NCI-H2081 treated with DMSO at 0.1 percent for 48 hours (cell line): ENCODE data around the gene TCF7.

Source experiments
- DNase-seq: peaks from one replicate; lab custom pipeline; 2025; lab: John Stamatoyannopoulos, UW

The TCF7 gene

DNA sequence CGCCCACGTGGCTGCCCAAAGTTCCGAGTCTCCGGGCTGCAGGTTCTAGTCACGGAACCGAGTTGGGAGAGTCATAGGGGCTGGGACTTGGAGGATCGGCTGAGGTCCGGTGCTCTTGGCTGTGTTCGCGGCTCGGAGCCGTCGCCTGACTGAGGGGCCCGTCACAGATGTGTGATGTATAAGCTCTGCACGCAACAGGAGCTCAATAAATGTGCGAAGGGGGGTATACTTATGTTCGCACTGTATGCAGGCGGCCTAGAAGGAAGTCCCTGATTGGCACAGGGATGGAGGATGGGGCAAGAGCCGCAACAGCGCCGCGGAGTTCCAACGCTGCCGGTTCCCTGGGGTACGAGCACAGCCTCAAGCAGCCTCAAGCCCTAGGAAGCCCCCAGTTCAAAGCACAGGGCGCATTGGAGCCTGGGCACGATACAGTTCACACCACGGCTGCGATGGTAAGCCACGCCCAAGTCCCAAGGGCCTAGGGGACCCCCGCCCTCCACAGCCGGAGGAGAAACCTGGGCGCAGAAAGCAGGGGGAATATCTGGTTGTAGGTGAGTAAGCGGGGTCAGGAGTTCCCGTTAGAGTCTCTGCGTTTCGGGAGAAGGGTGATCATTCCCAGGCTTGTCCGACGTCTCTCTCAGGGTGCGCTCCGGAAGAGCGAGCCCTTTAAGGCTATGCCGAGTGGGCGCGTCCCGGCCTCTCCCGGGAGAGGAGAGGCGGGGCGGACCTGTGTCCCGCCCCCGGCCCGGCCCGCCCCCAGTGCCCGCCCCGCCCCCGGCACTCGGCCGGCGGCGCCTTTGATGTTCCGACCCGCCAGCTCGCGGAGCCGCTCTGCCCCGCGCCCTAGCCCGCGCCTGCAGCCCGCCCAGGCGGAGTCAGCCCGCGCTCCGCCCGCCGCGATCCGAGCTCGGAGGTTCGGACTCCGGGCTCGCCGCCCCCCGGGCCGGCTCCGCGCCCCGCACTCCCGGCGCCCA, at the start of gene TCF7:
TSS of gene TCF7 (plus strand) at position 780 of the 974 bp plus-strand sequence. CDS start 226 bp downstream, outside the sequence.
- DNase-seq: no peak

DNA sequence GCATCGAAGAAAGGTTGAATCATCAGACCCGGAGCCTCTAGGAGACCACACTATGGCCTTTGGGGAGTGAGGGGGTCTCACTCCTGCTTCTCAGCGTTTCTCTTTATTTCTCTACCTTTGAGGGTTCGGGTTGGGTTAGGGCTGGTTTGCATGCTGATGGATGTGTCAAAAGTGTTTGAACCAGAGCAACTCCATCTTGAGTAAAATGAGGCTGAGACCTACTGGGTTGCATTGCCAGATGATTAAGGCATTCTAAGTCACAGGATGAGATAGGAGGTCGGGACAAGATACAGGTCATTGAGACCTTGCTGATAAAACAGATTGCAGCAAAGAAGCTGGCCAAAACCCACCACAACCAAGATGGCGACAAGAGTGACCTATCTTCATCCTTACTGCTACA, 44.9 kb upstream of the TCF7 start:
- no peak for DNase-seq

DNA sequence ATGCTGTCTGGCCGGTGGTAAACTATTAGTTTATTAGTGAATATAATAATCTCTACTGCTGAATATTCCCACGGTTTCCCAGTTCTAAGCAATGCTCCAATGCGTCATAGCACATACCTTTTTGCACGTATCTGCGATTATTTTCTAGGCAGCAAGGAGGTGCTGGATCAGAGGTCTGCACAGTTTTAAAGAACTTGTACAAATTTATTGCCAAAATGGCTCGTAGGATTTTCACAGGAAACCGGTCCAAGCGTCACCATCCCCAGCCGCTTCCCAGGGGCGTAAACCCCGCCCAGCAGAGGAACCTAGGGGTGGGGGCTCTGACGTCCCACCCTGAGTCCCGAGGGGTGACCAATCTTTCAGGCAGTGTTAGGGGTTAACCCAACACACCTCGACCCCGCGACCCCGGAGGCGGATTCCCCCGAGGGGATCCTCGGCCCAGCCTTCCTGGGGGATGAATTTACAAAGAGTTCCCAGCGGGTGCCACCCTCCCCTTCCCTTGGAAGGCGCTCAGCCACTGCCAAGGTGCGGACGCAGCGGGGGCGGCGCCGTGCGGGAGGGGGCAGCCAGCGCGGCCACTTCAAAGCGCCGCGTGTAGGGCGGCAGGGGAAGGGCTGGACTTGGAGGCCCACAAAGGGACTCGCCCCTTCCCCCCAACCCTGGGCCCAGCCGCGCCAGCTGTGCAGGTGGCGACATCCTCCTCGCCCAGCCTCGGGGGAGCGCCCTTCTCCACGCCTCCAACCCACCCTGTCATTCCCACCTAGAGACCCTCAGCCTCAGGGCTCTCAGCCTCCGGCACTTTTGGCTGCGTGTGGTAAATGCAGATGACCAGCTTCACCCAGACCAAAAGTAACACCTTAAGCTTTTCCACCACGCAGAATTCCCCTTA, 43.5 kb upstream of the TCF7 start:
- no peak for DNase-seq

DNA sequence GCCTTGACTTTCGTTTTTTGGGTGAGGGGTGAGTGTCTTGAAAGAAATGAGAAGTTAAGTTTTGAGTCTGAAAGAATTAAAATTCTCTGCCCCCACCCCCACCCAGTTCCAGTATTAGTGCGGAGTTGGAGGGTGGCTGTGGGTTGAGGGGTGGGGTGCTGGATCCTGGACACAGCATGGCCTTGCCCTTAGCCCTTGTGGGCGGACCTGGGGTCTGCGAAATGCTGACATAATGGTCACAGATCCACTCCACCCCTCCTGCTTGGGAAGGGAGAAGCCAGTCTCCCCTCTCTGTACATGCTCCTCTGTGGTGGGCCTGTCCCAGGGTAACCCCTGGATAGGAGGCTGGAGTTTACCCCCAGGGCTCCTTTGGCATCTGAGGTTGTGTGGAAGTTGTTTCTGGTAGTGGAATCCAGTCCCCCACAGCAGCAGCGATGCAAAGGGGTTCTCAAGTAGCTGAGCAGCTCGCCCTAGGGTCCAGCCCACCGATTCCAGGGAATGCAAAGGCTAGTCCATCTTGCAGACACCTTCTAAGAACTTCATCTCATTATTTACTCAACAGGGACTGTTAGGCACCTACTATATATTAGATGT, 42.8 kb upstream of the TCF7 start:
- no peak for DNase-seq

DNA sequence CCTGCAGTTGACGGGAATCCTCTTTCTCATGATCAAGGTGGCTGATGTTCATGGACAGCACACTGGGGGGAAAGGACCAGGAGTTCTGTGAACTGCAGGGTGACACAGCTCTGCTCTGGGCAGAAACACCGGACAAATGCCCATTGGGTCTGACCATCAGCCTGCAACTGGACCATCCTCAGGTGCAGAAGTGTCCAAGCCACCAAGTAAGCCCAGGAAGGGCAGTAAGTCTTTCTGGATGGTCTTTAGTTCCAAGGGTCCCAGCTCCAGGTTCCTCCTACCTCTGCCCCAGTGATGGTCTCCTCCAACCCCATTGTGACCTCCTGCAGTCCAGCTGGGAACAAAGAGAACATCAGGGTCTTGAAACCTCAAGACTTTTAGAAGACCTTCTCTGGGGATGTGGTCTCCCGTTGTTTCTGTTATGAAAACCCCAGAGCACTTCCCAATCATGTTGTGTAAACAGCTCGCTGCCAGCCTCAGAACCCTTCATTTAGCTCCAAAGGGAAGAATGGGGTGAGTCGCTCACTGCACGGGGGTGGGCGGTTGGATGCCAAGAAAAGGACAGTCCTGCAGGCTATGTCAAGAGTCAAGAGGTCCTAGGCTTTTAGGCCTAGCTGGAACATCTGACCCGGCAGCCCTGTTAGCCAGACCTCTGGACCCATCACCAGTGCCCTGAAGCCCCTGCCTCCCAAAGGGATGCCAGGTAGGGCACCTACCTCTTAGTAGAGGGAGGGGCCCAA, 41.8 kb upstream of the TCF7 start:
- DNase-seq: no peak

DNA sequence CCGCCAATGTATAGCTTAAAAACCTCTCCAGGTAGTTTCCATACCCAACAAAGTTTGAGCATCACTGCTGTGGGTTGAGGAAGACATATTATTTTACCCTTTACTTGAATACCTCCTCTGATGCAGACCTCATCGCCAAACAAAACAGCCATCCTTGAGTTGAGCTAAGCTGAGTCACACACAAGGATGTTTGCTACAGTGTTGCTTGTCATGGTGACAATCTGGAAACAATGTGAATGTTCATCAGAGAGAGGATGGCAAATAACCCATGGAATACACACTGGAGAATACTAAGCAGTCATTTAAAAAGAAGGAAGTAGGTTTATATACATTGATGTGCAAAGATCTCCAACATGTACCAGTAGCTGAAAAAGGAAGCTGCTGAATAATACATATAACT, 41.1 kb upstream of the TCF7 start:
- no peak for DNase-seq

DNA sequence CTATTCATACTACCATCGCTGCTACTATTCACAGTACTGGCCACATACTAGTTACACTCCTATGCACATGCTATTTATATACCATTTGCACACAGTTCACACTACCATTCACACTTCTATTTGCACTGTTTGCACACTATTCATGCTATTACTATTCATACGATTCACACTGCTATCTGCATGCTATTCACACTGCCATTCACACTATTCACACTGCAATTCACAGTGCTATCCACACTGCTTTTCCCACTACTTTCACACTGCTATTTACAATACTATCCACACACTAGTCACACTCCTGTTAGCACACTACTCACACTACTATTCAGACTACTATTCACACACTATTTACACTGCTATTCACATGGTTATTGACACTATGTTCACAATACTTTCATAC, 39.4 kb upstream of the TCF7 start:
- no peak for DNase-seq

DNA sequence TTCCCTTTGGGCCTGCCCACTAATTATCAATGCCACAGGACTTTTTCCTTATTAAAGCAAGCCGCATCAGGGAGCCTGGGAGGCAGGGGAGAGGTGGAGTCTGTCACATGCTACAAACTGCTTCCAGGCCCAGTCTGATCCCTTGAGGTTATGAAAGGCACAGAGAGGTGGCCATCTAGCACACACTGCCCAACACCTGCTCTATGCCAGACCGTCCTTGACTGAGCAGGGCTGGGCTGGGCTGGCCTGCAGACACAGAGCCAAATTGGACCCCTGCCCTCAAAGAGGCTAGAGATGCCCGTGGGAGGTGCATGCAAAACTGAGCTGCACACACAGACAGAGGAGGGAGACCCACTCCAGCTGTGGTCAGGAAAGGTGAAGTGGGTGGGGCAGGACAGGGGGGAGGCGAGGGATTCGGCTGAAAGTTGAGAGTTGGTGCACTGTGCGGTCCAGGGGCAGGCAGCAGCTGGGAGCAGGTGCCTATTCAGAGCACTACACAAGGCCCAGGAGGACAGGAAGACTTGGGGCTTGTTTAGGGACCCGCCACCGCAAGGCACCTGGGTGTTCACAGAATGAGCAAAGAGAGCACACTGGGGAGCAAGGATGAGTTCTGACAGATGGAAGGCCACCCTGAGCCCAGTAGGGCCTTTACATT, 36.4 kb upstream of the TCF7 start:
- DNase-seq: no peak

DNA sequence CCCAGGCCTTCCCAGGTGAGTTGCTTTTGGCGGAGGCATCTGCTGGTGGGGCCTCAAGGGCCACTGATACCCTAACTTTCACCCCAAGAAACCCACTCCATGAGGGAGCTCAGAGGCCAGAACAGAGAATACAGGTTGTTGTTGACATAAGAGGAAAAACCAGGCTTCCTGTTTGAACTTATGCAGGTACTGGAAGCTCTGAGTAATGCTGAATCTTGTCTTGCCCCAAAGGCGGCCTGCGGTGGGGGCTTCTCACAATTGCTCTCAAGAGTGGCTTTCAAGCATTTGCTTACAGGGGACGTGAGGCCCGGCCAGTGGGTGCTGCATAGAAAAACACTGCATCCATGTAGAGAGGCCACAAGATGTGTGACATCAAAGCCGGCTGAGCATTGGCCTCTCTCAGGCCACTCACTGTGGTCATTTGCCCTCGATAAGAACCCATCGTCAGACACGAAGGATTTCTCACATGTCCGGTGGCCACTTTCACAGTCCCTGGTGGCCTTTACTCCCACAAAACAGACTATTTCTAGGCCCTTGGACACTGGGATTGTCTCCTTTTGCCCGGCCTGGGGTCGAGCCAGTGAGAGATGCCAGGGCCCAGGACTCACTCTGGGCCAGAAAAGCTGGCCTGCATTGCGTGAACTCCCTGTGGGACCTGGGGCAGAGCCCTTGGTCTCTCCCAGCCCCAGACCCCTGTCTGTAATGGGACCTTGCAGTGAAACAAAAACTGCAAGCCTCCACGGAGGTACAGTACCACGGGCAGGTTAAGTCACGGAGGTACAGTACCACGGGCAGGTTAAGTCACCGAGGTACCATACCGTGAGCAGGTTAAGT, 34.5 kb upstream of the TCF7 start:
- DNase-seq: no peak

DNA sequence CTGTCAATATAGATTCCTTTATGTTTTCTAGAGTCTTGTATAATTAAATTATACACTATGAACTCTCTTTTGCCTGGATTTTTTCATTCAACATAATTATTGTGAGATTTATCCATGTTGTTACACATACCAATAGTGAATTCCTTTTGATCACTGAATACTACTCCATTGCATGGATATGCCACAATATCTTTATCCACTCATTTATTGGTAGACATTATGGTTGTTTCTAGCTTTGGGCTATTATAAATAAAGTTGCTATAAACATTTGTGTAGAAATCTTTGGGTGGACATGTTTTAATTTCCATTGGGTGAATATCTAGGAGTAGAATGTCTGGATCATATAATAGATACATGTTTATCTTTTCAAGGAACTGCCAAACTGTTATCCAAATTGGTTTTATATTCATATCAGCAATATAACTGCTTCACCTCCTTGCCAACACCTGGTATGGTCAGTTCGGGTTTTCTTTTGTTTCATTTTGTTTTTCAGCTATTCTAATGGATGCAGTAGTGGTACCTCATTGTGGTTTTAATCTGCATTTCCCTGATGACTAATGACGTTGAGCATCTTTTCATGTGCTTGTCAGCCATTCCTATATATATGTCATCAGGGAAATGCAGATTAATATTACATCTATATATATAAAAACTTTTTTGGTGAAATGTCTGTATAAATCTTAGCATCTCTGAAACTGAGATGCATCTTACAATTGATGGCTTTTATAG, 32.1 kb upstream of the TCF7 start:
- no peak for DNase-seq

DNA sequence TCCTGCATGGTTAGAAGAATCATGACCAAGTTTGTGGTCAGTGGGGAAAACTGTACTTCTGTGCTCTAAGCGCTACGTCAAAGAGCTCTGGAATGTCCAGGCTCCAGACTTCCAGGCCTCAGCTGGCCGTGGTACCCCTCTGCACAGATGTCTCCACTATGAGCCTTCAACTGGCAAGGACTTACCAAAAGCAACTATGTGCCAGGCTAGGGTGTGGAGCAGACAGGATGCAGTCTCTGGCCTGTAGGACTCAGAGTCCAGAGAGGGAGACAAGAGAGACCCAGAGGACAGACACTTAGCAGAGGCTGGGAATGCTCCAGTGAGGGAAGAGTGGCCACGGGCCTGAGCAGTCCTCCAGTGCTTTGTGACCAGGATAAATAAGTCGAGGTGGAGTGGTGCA, 31.0 kb upstream of the TCF7 start:
- no peak for DNase-seq

DNA sequence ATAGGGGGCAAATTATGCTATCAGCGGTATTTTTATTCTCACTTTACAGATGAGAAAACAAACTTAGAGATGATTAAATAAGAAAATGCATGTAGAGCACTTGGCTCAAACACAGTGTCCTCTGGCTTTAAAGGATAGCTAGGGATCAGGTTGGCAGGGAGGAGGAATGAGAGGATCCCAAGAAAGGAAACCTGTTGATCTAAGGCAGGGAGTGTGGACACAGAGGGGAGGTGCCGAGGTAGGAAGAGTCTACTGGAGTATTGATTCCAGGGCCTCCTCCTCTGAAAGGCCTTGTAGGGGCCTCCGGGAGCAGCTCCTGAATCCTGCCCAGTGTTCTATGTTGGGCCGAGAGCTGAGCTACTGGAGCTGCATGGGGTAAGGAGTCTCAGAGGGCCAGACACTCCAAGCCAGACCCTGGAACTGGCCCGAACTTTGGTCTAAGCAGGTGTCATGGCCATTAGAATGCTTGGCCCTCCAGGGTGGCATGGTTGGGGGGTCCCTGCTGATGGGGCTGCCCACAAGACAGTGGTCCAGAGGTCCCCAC, 30.4 kb upstream of the TCF7 start:
- no peak for DNase-seq

DNA sequence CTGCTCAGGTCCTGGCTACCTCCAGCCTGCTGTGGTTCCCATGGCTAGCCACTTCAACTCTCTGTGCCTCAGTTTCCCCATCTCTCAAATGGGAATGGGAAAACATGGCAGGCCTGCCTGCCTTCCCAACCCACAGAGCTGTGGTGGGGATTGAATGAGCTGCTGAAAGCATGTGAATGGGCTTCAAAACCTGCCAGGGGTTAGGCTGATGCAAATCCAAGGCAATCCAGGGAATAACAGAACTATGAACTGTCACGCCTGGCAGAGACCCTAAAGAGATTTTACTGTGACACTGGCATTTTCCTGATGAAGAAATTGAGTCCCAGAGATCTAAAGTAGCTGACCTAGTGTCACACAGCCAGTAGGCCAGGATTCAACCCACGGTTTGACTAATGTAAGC, 29.9 kb upstream of the TCF7 start:
- no peak for DNase-seq

DNA sequence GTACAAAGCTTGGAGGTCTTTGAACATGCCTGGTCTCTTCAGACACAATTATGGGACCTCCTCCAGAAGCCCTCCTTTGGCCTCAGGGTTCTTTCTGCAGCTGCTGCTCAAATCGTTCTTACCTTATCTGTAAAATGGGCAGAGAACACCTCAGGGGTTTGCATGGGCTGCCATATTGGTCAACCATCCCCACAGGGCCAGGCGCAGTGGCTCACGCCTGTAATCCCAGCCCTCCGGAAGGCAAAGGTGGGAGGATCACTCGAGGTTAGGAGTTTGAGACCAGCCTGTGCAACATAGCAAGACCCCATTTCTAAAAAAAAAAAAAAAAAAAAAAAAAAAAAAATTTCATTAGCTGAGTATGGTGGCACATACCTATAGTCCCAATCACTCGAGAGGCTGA, 29.1 kb upstream of the TCF7 start:
- DNase-seq: no peak

DNA sequence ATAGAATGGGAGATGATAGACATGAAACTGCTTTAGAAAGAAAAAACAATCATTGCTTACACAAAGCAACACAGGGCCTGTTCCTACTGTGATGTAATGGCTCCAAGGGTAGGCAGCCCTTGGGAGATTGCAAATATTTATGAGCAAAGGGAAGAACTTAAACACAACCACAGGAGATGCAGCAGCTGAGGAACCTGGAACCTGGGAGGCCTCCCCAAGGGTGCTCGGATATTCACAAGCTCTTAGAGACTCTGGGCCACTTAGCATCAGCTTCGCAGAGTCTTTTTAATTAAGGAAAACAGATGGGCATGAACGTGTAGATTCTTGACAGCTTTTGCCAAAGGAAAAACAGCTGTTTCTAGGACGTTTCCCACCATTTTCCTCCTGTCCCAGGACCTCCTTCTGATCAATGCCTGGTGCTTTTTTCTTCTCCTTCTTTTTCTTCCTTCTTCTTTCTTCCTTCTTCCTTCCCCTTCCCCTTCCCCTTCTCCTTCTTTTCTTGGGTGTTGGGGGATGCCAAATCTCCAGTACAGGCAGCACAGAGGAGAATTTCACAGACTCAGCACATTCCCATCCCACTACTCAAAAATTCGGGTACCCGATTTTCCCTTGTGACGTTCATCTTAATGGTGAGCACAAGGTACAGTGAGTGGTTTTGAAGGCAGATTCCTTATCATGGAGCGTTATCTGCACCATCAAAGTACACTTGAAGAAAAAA, 28.1 kb upstream of the TCF7 start:
- no peak for DNase-seq

DNA sequence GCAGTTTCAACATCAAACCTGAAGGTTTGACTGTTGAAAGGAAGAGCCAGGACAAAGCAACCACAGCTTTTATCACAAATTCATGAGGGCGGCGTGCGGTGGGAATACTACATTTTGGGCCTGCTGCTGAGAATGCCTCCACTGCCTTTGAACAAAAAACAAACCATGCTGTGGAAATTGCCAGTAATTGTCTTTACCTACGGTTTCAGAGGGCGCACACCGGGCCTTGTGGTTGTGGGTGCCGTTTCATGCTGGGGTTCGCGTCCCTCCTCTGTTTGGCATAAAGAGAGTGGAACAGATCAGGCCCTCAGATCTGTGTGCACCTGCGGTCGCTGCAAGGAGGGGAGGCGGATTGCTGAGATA, 27.6 kb upstream of the TCF7 start:
- DNase-seq: no peak

DNA sequence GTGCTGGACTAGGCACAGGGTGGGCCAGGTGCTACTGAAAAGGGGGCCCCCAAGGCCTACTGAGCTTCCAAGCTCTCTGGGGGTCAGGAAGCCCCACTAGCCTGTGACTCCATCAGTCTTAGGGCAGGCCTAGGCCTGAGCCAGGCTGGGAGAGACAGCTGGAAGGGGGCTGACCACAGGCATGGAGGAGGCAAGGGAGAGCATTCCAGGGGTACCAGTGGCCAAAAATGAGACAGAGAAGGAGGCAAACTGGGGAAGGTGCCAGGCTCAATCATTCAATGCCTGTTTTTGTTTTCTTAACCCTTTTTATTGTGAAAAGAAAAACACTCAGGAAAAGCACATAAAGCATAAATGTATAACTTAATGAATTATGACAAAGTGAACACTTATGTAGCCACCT, 26.2 kb upstream of the TCF7 start:
- no peak for DNase-seq

DNA sequence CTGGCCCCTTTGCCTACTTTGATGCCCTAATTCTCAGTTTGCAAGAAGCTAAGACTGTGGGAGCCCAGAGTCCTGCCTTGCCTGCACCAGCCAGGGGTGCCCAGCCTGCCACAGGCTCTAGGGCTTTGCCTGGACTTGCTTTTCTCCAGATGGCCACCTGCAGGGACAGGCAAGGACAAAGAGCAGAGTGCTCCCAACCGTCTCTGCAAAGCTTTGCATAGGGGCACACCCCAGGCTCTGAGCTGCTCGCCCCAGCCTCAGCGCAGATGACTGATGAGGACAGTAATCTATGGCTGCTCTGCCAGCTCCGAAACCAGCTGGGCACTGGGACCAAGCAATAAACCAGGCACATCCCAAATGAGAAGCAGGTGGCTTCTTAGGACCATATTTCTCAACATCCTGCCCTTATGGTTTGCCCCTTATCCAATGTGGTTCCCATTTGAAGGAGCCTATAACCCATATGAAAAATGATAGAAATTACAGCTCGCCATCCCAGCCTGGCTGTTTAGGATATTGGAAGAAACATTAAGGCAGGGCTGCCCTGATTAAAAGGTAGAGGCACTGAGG, 25.4 kb upstream of the TCF7 start:
- no peak for DNase-seq
